MM.1S (cell line): ENCODE data around the gene PGBD5.

ENCODE experiments used
- EZH2phosphoT487 ChIP-seq: fragments of 300-600 bp; sonication (generic); IDR thresholded peaks from 2 replicates; pipeline ENCODE4 v1.6.1; 2018; ENCODE audit warnings: antibody characterized with exemption, low read length
- TF ChIP-seq, protein P1 (sequence below): fragments of 300-600 bp; sonication (generic); IDR thresholded peaks from 2 replicates; pipeline ENCODE4 v1.5.1; 2016; ENCODE audit warnings: antibody characterized with exemption, low read length, mixed read lengths

DNA sequence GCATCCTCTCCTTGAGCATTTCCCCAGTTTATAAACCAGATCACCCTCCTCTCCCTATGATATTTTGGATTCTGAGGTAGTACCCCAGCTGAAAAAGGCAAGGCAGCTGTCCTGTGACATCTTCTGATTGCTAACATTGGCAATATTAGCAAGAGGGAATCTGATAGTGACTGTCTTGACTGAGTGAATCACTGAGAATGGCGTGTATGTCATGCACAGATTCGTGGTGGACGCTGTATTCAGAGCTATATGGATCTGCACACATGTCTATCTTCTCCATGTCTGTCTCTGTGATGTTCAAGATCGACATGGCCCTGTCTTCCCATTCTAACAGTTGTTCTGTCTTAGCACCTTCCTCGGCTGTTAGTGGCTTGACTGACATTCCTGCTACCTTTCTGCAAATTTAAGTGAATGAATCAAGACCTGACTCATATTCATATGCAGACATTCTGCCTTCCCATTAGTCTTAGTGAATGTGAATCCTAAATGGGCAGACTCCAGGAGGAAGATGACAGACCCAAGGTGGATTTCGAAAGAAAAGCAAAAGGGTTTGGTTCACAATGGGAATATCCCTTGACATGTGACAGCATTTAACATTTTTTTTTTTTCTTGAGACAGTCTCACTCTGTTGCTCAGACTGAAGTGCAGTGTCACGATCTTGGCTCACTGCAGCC, 97.7 kb downstream of the PGBD5 start:
- no peak for TF ChIP-seq EZH2phosphoT487
- TF ChIP-seq, protein P1, sequence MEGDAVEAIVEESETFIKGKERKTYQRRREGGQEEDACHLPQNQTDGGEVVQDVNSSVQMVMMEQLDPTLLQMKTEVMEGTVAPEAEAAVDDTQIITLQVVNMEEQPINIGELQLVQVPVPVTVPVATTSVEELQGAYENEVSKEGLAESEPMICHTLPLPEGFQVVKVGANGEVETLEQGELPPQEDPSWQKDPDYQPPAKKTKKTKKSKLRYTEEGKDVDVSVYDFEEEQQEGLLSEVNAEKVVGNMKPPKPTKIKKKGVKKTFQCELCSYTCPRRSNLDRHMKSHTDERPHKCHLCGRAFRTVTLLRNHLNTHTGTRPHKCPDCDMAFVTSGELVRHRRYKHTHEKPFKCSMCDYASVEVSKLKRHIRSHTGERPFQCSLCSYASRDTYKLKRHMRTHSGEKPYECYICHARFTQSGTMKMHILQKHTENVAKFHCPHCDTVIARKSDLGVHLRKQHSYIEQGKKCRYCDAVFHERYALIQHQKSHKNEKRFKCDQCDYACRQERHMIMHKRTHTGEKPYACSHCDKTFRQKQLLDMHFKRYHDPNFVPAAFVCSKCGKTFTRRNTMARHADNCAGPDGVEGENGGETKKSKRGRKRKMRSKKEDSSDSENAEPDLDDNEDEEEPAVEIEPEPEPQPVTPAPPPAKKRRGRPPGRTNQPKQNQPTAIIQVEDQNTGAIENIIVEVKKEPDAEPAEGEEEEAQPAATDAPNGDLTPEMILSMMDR = no peak
